ENCODE data around the gene DCDC1. TPM values are rescaled to one million over a fixed set of nuclear protein-coding genes. Genes with fewer than 3 reads are reported as not detected.

Gene DCDC1
- total RNA-seq, 1 experiment from 2014 or later = 0.22 TPM

- Mint-ChIP-seq H3K27ac (no peak overlapping the region), H3K36me3 (peaks cover 12% of the 10 kb centered on the region), H3K4me1 (peaks cover 6% of the 10 kb centered on the region; the same call in 1 of the 2 replicates), H3K4me3 (no peak overlapping the region), H3K27me3 (ENCODE audit: low read depth) (no peaks in the 10 kb centered on the region), H3K9me3 (peaks cover 14% of the 10 kb centered on the region)
- ChIA-PET POLR2A (no interaction called here), CTCF (interaction anchor here (0.9 to 1.0 kb wide), 2 partner anchors 83 to 84 kb away, joined by 3 to 4 read pairs; no protein-coding TSS in a partner anchor)
- DNase-seq (ENCODE audit: low spot score) = no peak
- no peak for ATAC-seq
- TF ChIP-seq ATF1 (CRISPR knock-in tag; IDR thresholded peaks at IDR 0.05) = no peak
- no peak for TF ChIP-seq ZNF425 (CRISPR knock-in tag; conservative IDR thresholded peaks at IDR 0.05)
- TF ChIP-seq ESRRA (CRISPR knock-in tag; IDR thresholded peaks at IDR 0.05; ENCODE audit: borderline replicate concordance) = no peak
- no peak for TF ChIP-seq USF2 (CRISPR knock-in tag; IDR thresholded peaks at IDR 0.05)
- no peak for TF ChIP-seq ATF3 (CRISPR knock-in tag; conservative IDR thresholded peaks at IDR 0.05)
- TF ChIP-seq ZNF281 (CRISPR knock-in tag; IDR thresholded peaks at IDR 0.05) = no peak
- TF ChIP-seq FOXP4 (CRISPR knock-in tag; IDR thresholded peaks at IDR 0.05) = no peak
- TF ChIP-seq ZNF138 (CRISPR knock-in tag; conservative IDR thresholded peaks at IDR 0.05) = no peak
Measured at GRCh38 chr11:30830681-30831080, 538.9 kb downstream of the DCDC1 start.

- no peaks in the 10 kb centered on the region for H3K9me3 Mint-ChIP-seq
- POLR2A ChIA-PET = no interaction called here
- no peaks in the 10 kb centered on the region for H3K36me3 Mint-ChIP-seq
- ATAC-seq (no peak), DNase-seq (ENCODE audit: low spot score) (no peak)
- no peak overlapping the region for H3K4me3 Mint-ChIP-seq
- H3K27me3 Mint-ChIP-seq (ENCODE audit: low read depth) = no peaks in the 10 kb centered on the region
- no peak overlapping the region for H3K27ac Mint-ChIP-seq
- peaks cover 6% of the 10 kb centered on the region; the same call in 1 of the 2 replicates for H3K4me1 Mint-ChIP-seq
- CTCF ChIA-PET = no interaction called here
- TF ChIP-seq ZNF671 (CRISPR knock-in tag; IDR thresholded peaks at IDR 0.05) = no peak
- no peak for TF ChIP-seq TCF7 (CRISPR knock-in tag; IDR thresholded peaks at IDR 0.05; ENCODE audit: low read depth)
- TF ChIP-seq ATF1 (CRISPR knock-in tag; IDR thresholded peaks at IDR 0.05) = no peak
- TF ChIP-seq FOXP1 (CRISPR knock-in tag; IDR thresholded peaks at IDR 0.05; ENCODE audit: borderline replicate concordance) = no peak
- TF ChIP-seq STAT6 (CRISPR knock-in tag; conservative IDR thresholded peaks at IDR 0.05; ENCODE audit: low read depth) = no peak
- no peak for TF ChIP-seq ZNF281 (CRISPR knock-in tag; IDR thresholded peaks at IDR 0.05)
- TF ChIP-seq CREB1 (CRISPR knock-in tag; IDR thresholded peaks at IDR 0.05) = no peak
- TF ChIP-seq RELA (CRISPR knock-in tag; IDR thresholded peaks at IDR 0.05; ENCODE audit: borderline replicate concordance) = no peak
- no peak for TF ChIP-seq FOXP4 (CRISPR knock-in tag; IDR thresholded peaks at IDR 0.05)
- no peak for TF ChIP-seq ZNF121 (CRISPR knock-in tag; IDR thresholded peaks at IDR 0.05)
- no peak for TF ChIP-seq CBFB (CRISPR knock-in tag; IDR thresholded peaks at IDR 0.05; ENCODE audit: low read depth)
- no peak for TF ChIP-seq NR3C1 (CRISPR knock-in tag; conservative IDR thresholded peaks at IDR 0.05; ENCODE audit: low read depth)
- no peak for TF ChIP-seq ZNF219 (CRISPR knock-in tag; IDR thresholded peaks at IDR 0.05; ENCODE audit: borderline replicate concordance)
Measured at GRCh38 chr11:30826911-30827310, 542.6 kb downstream of the DCDC1 start.

Measured in WTC11 (cell line).